Gastroesophageal sphincter (tissue), 3 donors: ENCODE results near the gene KCNF1.

ENCODE experiments used
- CTCF ChIP-seq, 4 experiments: fragments of 200-600 bp in 2 of 4; fragments of 450-650 bp in 2 of 4; sonication (generic) in 1 of 4; IDR thresholded peaks; one replicate each; pipeline ENCODE4 v1.5.1; 2017 to 2019; ENCODE audit warnings: antibody characterized with exemption in 4 of 4, mild to moderate bottlenecking in 2 of 4, moderate library complexity in 2 of 4
- EP300 ChIP-seq: sonication (generic); formaldehyde crosslinking; IDR thresholded peaks from one replicate; pipeline ENCODE4 v1.6.1; 2017; ENCODE audit warnings: antibody characterized with exemption, mild to moderate bottlenecking
- POLR2A ChIP-seq, 2 donors: fragments of 450-650 bp; IDR thresholded peaks; one replicate each; pipeline ENCODE4 v1.6.1; 2017; ENCODE audit warnings: antibody characterized with exemption in 2 of 2, mild to moderate bottlenecking in 2 of 2, moderate library complexity in 1 of 2
- POLR2AphosphoS5 ChIP-seq: sonication (generic); formaldehyde crosslinking; IDR thresholded peaks from one replicate; pipeline ENCODE4 v1.6.1; 2017; ENCODE audit warnings: antibody characterized with exemption

- TF ChIP-seq CTCF (IDR thresholded peaks at IDR 0.05) (no peak), POLR2A (IDR thresholded peaks at IDR 0.05) (no peak), EP300 (no peak), POLR2AphosphoS5 (no peak)
Measured at GRCh38 chr2:10895231-10895630, 16.5 kb upstream of the KCNF1 start.
